ENCODE data around the gene CRKL.
A peak's percentile ranks its signal among the peaks of the same experiment; 100 is the strongest.

The CRKL gene

DNA sequence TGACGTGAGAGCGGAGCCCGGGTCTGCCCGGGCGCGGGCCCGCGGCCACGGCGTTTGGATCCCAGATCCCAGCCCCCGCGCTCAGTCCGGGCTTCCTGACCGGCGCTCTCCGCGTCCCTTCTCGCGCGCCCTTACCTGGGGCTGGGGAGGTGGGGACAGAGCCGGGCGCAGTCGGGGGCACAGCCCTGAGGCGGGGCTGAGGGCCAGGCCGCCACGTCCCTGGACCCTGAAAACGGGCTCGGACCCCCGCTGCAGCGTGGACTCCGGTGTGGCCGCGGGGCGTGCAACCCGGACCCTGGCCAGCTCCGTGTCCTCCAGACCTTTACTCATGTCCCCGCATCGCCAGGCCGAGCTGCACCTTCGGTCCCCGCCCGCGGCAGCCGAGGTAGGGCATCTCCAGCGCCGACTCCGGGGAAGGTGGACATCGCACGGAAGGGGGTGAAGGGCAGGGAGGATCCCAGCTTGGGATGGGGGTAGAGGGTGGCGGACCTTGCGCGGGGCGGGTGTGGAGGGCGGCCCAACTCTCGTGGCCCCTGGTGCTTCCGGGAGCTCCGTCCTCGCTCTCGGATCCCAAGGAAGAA is 40.0 kb downstream of the CRKL start:
- TF ChIP-seq, protein P1, sequence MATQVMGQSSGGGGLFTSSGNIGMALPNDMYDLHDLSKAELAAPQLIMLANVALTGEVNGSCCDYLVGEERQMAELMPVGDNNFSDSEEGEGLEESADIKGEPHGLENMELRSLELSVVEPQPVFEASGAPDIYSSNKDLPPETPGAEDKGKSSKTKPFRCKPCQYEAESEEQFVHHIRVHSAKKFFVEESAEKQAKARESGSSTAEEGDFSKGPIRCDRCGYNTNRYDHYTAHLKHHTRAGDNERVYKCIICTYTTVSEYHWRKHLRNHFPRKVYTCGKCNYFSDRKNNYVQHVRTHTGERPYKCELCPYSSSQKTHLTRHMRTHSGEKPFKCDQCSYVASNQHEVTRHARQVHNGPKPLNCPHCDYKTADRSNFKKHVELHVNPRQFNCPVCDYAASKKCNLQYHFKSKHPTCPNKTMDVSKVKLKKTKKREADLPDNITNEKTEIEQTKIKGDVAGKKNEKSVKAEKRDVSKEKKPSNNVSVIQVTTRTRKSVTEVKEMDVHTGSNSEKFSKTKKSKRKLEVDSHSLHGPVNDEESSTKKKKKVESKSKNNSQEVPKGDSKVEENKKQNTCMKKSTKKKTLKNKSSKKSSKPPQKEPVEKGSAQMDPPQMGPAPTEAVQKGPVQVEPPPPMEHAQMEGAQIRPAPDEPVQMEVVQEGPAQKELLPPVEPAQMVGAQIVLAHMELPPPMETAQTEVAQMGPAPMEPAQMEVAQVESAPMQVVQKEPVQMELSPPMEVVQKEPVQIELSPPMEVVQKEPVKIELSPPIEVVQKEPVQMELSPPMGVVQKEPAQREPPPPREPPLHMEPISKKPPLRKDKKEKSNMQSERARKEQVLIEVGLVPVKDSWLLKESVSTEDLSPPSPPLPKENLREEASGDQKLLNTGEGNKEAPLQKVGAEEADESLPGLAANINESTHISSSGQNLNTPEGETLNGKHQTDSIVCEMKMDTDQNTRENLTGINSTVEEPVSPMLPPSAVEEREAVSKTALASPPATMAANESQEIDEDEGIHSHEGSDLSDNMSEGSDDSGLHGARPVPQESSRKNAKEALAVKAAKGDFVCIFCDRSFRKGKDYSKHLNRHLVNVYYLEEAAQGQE (IDR thresholded peaks at IDR 0.05; ENCODE audit: insufficient replicate concordance, low read depth): no peak
- no peak for TF ChIP-seq SPI1 (IDR thresholded peaks at IDR 0.05; ENCODE audit: borderline replicate concordance, low read depth)
- no peak for TF ChIP-seq GABPA (IDR thresholded peaks at IDR 0.05; ENCODE audit: low read depth)
- no peak for TF ChIP-seq CTCF (IDR thresholded peaks at IDR 0.05; ENCODE audit: insufficient read depth, low read length)
- no peak for TF ChIP-seq POLR2AphosphoS5 (IDR thresholded peaks at IDR 0.05; ENCODE audit: low read depth)
- Histone ChIP-seq H3K4me3 (replicated peaks; ENCODE audit: insufficient read depth, low read length) (peak overlapping the region; percentile 84), H3K27me3 (ENCODE audit: insufficient read depth, poor library complexity, severe bottlenecking) (no peaks in the 10 kb centered on the region), H3K27ac (replicated peaks) (peak overlapping the region; percentile 79)
- DNase-seq (ENCODE audit: low read depth in 1 of 2, low spot score in 1 of 2): peak; percentile 8 to 37

DNA sequence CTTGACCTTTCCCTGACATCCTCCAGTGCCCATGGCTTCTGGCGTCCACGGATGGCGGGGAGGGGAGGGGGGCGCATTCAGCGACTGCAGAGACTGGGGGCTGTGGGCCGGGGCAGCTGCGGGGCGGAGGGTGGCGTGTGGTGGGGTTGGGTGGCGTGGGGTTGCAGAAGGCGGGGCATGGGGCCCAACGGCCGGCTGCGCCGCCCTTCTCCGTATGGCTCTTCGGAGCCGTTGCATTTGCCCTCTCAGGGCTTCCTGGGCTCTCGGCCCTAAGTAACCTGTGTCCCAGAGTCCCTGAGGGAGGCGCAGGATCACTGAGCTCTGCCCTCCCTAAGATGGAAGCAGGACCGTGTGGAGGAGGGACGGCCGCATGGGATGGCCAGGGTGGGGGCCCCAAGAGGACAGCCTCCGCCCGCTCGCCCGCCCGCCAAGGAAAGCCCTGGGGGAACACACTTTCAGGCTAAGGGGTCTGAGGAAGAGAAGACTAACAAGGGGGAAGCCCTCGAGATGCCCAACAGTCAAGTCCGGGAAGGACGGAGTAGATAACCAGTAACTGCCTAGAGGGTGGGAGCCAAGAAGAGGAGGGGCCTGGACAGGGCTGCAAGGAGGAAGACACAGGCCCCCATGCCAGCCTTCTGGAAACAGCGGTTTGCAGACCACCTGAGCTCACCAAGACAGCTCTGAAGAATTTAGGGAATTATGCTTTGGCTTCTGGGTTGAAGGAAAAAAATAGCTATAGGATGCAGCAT is 40.6 kb downstream of the CRKL start:
- peak; percentile 49 to 66 for DNase-seq (ENCODE audit: low read depth in 1 of 2, low spot score in 1 of 2)
- TF ChIP-seq SPI1 (IDR thresholded peaks at IDR 0.05; ENCODE audit: borderline replicate concordance, low read depth): no peak
- TF ChIP-seq CTCF (IDR thresholded peaks at IDR 0.05; ENCODE audit: insufficient read depth, low read length): no peak
- no peak for TF ChIP-seq POLR2AphosphoS5 (IDR thresholded peaks at IDR 0.05; ENCODE audit: low read depth)
- TF ChIP-seq, protein P1 (IDR thresholded peaks at IDR 0.05; ENCODE audit: insufficient replicate concordance, low read depth): no peak
- Histone ChIP-seq H3K27ac (replicated peaks) (peak overlapping the region; percentile 79), H3K4me3 (replicated peaks; ENCODE audit: insufficient read depth, low read length) (peak overlapping the region; percentile 84), H3K27me3 (ENCODE audit: insufficient read depth, poor library complexity, severe bottlenecking) (no peaks in the 10 kb centered on the region)

- TF ChIP-seq CTCF (IDR thresholded peaks at IDR 0.05; ENCODE audit: insufficient read depth, low read length): no peak
- TF ChIP-seq GABPA (IDR thresholded peaks at IDR 0.05; ENCODE audit: low read depth): no peak
- Histone ChIP-seq H3K27ac (replicated peaks) (no peak overlapping the region), H3K27me3 (ENCODE audit: insufficient read depth, poor library complexity, severe bottlenecking) (no peaks in the 10 kb centered on the region), H3K4me3 (replicated peaks; ENCODE audit: insufficient read depth, low read length) (no peak overlapping the region)
- no peak for DNase-seq (ENCODE audit: low read depth in 1 of 2, low spot score in 1 of 2)
These were observed 42.6 kb downstream of the CRKL start for GRCh38 chr22:20959578-20960461.
